ENCODE results near the gene CCDC80. TPM values are rescaled to one million over a fixed set of nuclear protein-coding genes. Genes with fewer than 3 reads are reported as not detected.

CCDC80 gene
- total and polyA plus RNA-seq, 2 experiments from 2014 or later: 27.1 to 83.5 TPM

DNA sequence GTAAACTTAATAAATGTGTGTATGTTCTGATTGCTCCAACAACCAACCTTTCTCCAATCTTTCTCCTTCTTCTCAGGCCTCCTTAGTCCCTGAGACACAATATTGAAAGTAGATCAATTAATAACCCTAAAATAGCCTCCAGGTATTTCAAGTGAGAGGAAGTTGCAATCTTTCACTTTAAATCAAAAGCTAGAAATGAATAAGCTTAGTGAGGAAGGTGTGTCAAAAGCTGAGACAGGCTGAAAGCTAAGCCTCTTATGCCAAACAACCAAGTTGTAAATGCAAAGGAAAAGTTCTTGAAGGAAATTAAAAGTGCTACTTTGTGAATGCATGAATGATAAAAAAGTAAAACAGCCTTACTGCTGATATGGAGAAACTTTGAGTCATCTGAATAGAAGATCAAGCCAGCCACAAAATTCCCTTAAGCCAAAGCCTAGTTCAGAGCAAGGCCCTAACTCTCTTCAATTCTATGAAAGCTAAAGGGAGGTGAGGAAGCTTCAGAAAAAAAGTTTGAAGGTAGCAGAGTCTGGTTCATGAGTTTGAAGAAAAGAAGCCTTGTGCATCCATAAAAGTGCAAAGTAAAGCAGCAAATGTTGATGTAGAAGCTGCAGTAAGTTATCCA lies 38.6 kb downstream of the CCDC80 start:
- H3K9me3 ChIP-seq (ENCODE audit: low read depth): no peaks in the 10 kb centered on the region
- H3K9me2 ChIP-seq (replicated peaks; ENCODE audit: insufficient read depth): no peaks in the 10 kb centered on the region
- no peaks in the 10 kb centered on the region for H3K27me3 ChIP-seq
- no peaks in the 10 kb centered on the region for H3K4me1 ChIP-seq (ENCODE audit: insufficient read depth)
- no peaks in the 10 kb centered on the region for H4K20me1 ChIP-seq (ENCODE audit: insufficient read depth, poor library complexity, severe bottlenecking)
- H2AFZ ChIP-seq: no peak overlapping the region
- DNase-seq (ENCODE audit: low spot score): no peak
- no peak overlapping the region for H3K4me3 ChIP-seq
- TF ChIP-seq EZH2 (IDR thresholded peaks at IDR 0.05; ENCODE audit: borderline replicate concordance) (no peak), EZH2phosphoT487 (IDR thresholded peaks at IDR 0.05; ENCODE audit: low read depth, severe bottlenecking, unreplicated experiment) (no peak)
- TF ChIP-seq, protein P1, sequence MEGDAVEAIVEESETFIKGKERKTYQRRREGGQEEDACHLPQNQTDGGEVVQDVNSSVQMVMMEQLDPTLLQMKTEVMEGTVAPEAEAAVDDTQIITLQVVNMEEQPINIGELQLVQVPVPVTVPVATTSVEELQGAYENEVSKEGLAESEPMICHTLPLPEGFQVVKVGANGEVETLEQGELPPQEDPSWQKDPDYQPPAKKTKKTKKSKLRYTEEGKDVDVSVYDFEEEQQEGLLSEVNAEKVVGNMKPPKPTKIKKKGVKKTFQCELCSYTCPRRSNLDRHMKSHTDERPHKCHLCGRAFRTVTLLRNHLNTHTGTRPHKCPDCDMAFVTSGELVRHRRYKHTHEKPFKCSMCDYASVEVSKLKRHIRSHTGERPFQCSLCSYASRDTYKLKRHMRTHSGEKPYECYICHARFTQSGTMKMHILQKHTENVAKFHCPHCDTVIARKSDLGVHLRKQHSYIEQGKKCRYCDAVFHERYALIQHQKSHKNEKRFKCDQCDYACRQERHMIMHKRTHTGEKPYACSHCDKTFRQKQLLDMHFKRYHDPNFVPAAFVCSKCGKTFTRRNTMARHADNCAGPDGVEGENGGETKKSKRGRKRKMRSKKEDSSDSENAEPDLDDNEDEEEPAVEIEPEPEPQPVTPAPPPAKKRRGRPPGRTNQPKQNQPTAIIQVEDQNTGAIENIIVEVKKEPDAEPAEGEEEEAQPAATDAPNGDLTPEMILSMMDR (IDR thresholded peaks at IDR 0.05; ENCODE audit: poor library complexity): no peak
- H3K79me2 ChIP-seq: no peaks in the 10 kb centered on the region
- no peaks in the 10 kb centered on the region for H3K36me3 ChIP-seq (replicated peaks; ENCODE audit: insufficient read depth, low read depth)
- no peak overlapping the region for H3K4me2 ChIP-seq
- no peak overlapping the region for H3K27ac ChIP-seq

DNA sequence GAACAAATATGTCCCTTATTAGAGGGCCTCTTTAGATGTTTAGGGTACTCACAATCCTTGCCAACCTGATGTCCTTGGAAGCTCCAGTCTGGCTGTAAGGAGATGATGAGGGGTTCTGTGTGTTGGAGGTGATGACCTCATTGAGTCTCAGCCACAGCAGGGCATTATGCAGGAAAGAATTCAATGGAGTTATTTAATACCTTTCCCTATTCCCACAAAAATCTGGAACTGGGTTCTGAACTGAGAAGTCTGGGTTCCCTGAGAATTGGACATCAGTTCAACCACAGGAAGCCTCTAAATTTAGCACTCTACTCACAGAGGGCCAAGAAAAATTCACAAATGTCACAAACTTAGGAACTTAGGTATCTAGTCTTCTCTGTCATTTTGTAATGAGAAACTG lies 42.2 kb downstream of the CCDC80 start:
- H2AFZ ChIP-seq: no peak overlapping the region
- H3K27me3 ChIP-seq: no peaks in the 10 kb centered on the region
- H3K9me2 ChIP-seq (replicated peaks; ENCODE audit: insufficient read depth): no peaks in the 10 kb centered on the region
- H3K36me3 ChIP-seq (replicated peaks; ENCODE audit: insufficient read depth, low read depth): no peaks in the 10 kb centered on the region
- no peak overlapping the region for H3K4me2 ChIP-seq
- H3K4me1 ChIP-seq (ENCODE audit: insufficient read depth): no peaks in the 10 kb centered on the region
- TF ChIP-seq EZH2 (IDR thresholded peaks at IDR 0.05; ENCODE audit: borderline replicate concordance) (no peak), EZH2phosphoT487 (IDR thresholded peaks at IDR 0.05; ENCODE audit: low read depth, severe bottlenecking, unreplicated experiment) (no peak)
- TF ChIP-seq, protein P1 (IDR thresholded peaks at IDR 0.05; ENCODE audit: poor library complexity): no peak
- no peaks in the 10 kb centered on the region for H3K9me3 ChIP-seq (ENCODE audit: low read depth)
- no peak overlapping the region for H3K27ac ChIP-seq
- no peaks in the 10 kb centered on the region for H3K79me2 ChIP-seq
- no peaks in the 10 kb centered on the region for H4K20me1 ChIP-seq (ENCODE audit: insufficient read depth, poor library complexity, severe bottlenecking)
- DNase-seq (ENCODE audit: low spot score): no peak
- no peak overlapping the region for H3K4me3 ChIP-seq

DNA sequence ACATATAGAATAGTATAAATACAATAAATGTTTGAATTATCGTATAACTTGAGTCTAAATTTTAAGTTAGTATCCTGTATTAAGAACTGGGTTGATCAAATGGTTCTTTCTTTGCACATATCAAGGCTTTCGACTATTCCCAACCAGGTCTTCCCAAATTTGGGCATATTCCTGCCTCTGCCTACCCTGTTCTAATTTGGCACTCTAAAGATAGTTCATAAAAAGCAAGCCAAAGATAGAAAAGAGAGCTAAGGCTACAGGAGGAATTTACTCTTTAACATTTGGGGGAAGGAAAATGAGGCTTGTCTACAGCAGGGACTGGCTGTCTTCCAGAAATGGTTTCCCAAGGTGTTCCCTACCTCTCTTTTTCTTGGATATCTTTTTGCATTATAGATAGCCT lies 43.0 kb downstream of the CCDC80 start:
- Histone ChIP-seq H2AFZ (no peak overlapping the region), H3K4me3 (no peak overlapping the region), H3K36me3 (replicated peaks; ENCODE audit: insufficient read depth, low read depth) (no peaks in the 10 kb centered on the region), H3K27ac (no peak overlapping the region), H3K4me1 (ENCODE audit: insufficient read depth) (no peaks in the 10 kb centered on the region), H3K9me2 (replicated peaks; ENCODE audit: insufficient read depth) (no peaks in the 10 kb centered on the region), H3K4me2 (no peak overlapping the region), H3K27me3 (no peaks in the 10 kb centered on the region), H3K79me2 (no peaks in the 10 kb centered on the region), H4K20me1 (ENCODE audit: insufficient read depth, poor library complexity, severe bottlenecking) (no peaks in the 10 kb centered on the region), H3K9me3 (ENCODE audit: low read depth) (no peaks in the 10 kb centered on the region)
- TF ChIP-seq EZH2phosphoT487 (IDR thresholded peaks at IDR 0.05; ENCODE audit: low read depth, severe bottlenecking, unreplicated experiment): no peak
- no peak for TF ChIP-seq EZH2 (IDR thresholded peaks at IDR 0.05; ENCODE audit: borderline replicate concordance)
- TF ChIP-seq, protein P1 (IDR thresholded peaks at IDR 0.05; ENCODE audit: poor library complexity): no peak
- WGBS (ENCODE audit: low lambda C conversion rate, missing lambda C conversion rate): 97% methylated on average over 2 of the region's 2 CpGs
- DNase-seq (ENCODE audit: low spot score): no peak

DNA sequence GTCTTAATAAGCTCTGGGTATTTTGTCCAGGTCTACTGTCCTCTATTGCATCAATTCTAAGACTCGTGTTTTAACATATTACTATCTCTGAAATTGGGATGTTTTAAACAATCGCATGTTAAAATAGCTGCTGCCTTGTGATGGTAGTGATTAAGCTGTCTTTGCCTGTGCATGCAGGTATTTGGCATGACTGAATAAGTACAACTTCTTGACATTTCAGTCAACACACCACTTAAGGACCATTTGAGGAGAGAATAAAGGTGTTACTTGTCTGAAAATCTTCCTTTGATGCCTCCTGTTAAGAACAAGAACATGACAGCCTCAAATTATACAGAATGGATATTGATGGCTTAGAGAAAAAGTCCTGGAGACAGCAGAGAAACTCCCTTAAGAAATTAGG lies 46.1 kb downstream of the CCDC80 start:
- no peak overlapping the region for H3K4me2 ChIP-seq

More for the DNA sequence above, 46.1 kb downstream of the CCDC80 start:
- no peak overlapping the region for H3K27ac ChIP-seq
- no peaks in the 10 kb centered on the region for H3K79me2 ChIP-seq
- H2AFZ ChIP-seq: no peak overlapping the region
- no peak overlapping the region for H3K4me3 ChIP-seq
- 84% methylated on average over 2 of the region's 2 CpGs for WGBS (ENCODE audit: low lambda C conversion rate, missing lambda C conversion rate)
- no peaks in the 10 kb centered on the region for H3K27me3 ChIP-seq
- no peaks in the 10 kb centered on the region for H3K9me2 ChIP-seq (replicated peaks; ENCODE audit: insufficient read depth)
- H4K20me1 ChIP-seq (ENCODE audit: insufficient read depth, poor library complexity, severe bottlenecking): no peaks in the 10 kb centered on the region
- no peaks in the 10 kb centered on the region for H3K9me3 ChIP-seq (ENCODE audit: low read depth)
- no peaks in the 10 kb centered on the region for H3K36me3 ChIP-seq (replicated peaks; ENCODE audit: insufficient read depth, low read depth)
- TF ChIP-seq, protein P1 (IDR thresholded peaks at IDR 0.05; ENCODE audit: poor library complexity): no peak
- TF ChIP-seq EZH2phosphoT487 (IDR thresholded peaks at IDR 0.05; ENCODE audit: low read depth, severe bottlenecking, unreplicated experiment) (no peak), EZH2 (IDR thresholded peaks at IDR 0.05; ENCODE audit: borderline replicate concordance) (no peak)
- DNase-seq (ENCODE audit: low spot score): no peak
- H3K4me1 ChIP-seq (ENCODE audit: insufficient read depth): no peaks in the 10 kb centered on the region

Data from hepatocyte (in vitro differentiated cells).